Prostate gland (tissue), 2 donors: ENCODE data around the gene DGKB. TPM values are rescaled to one million over a fixed set of nuclear protein-coding genes. Genes with fewer than 3 reads are reported as not detected.

ENCODE experiments used
- DNase-seq: peaks from one replicate; pipeline ENCODE4 v3.0.0-alpha.2; 2019; ENCODE audit warnings: low spot score
- H3K27ac ChIP-seq, 2 donors: fragments of 200-600 bp; sonication (generic); 2 replicates each; pipeline ENCODE4 v1.5.1; 2017 to 2019
- H3K27me3 ChIP-seq: fragments of 200-600 bp; sonication (generic); replicated peaks from 2 replicates; pipeline ENCODE4 v1.5.1; 2019; ENCODE audit not compliant: insufficient read depth
- H3K36me3 ChIP-seq, 2 donors: fragments of 200-600 bp; sonication (generic); 1 replicate in 1 of 2; 2 replicates in 1 of 2; pipeline versions ENCODE4 v1.5.1 to v1.8.1; 2017 to 2019
- H3K4me1 ChIP-seq: fragments of 200-600 bp; sonication (generic); replicated peaks from 2 replicates; pipeline ENCODE4 v1.5.1; 2019
- H3K4me3 ChIP-seq, 2 donors: fragments of 200-600 bp; sonication (generic); 2 replicates each; pipeline ENCODE4 v1.5.1; 2017 to 2019
- H3K9me3 ChIP-seq: fragments of 200-600 bp; sonication (generic); 2 replicates; pipeline ENCODE4 v1.5.1; 2017
- POLR2A ChIP-seq: fragments of 450-650 bp; IDR thresholded peaks from one replicate; pipeline ENCODE4 v1.6.1; 2016; ENCODE audit warnings: antibody characterized with exemption, mild to moderate bottlenecking
- POLR2AphosphoS5 ChIP-seq: sonication (generic); formaldehyde crosslinking; IDR thresholded peaks from one replicate; pipeline ENCODE4 v1.6.1; 2017; ENCODE audit warnings: antibody characterized with exemption
- WGBS: methylation state at CpG from one replicate; pipeline ENCODE4 v1.1.5; 2018; 5-methylcytosine and 5-hydroxymethylcytosine counted together
- intact Hi-C: fragments of 100-400 bp; cut with DNase I; formaldehyde crosslinking; loops from one replicate; pipeline ENCODE4 v1.14.2; 2022
- total RNA-seq, 2 donors: library from RNA; depleted of rRNA; stranded (reverse); fragments of >200 nt; gene quantifications; one replicate each; pipeline ENCODE4 v1.1.0, GENCODE V29; 2016
- TF ChIP-seq, protein P1 (sequence below), 4 experiments: fragments of 200-600 bp in 2 of 4; fragments of 450-650 bp in 2 of 4; sonication (generic) in 2 of 4; IDR thresholded peaks; 1 replicate in 3 of 4; 2 replicates in 1 of 4; pipeline ENCODE4 v1.5.1; 2016 to 2019; ENCODE audit warnings: antibody characterized with exemption in 4 of 4, mild to moderate bottlenecking in 2 of 4, moderate library complexity in 2 of 4

The DGKB gene
- total RNA-seq, 2 donors from 2014 or later: 0.45 TPM; not detected in 1

DNA sequence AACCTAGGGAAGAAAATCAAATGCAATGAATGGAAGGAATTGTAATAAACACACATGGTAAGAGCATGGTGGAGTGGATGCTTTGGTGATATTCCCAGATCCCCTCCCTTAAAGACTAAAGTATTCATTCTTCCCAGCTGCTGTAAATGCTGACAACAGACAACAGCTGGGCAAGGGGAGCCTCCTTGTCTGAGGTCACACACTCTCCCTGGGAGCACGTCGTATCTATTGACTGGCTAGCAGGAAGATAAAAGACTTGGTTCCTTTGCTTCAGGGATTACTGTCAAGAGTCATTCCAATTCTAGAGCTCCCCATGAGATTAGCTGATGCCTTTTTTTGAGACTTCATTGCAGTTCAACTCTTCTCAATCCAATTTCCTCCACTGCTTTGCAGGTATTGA lies 469.6 kb downstream of the DGKB start:
- Histone ChIP-seq H3K36me3 (no peaks in the 10 kb centered on the region), H3K4me1 (no peaks in the 10 kb centered on the region), H3K27ac (no peak overlapping the region), H3K4me3 (no peak overlapping the region), H3K9me3 (no peaks in the 10 kb centered on the region), H3K27me3 (no peaks in the 10 kb centered on the region)
- no peak for DNase-seq
- TF ChIP-seq, protein P1, sequence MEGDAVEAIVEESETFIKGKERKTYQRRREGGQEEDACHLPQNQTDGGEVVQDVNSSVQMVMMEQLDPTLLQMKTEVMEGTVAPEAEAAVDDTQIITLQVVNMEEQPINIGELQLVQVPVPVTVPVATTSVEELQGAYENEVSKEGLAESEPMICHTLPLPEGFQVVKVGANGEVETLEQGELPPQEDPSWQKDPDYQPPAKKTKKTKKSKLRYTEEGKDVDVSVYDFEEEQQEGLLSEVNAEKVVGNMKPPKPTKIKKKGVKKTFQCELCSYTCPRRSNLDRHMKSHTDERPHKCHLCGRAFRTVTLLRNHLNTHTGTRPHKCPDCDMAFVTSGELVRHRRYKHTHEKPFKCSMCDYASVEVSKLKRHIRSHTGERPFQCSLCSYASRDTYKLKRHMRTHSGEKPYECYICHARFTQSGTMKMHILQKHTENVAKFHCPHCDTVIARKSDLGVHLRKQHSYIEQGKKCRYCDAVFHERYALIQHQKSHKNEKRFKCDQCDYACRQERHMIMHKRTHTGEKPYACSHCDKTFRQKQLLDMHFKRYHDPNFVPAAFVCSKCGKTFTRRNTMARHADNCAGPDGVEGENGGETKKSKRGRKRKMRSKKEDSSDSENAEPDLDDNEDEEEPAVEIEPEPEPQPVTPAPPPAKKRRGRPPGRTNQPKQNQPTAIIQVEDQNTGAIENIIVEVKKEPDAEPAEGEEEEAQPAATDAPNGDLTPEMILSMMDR (IDR thresholded peaks at IDR 0.05): no peak
- no peak for TF ChIP-seq POLR2AphosphoS5
- no peak for TF ChIP-seq POLR2A
- intact Hi-C loops: no loop called here
- WGBS: 84% methylated on average over 2 of the region's 2 CpGs

DNA sequence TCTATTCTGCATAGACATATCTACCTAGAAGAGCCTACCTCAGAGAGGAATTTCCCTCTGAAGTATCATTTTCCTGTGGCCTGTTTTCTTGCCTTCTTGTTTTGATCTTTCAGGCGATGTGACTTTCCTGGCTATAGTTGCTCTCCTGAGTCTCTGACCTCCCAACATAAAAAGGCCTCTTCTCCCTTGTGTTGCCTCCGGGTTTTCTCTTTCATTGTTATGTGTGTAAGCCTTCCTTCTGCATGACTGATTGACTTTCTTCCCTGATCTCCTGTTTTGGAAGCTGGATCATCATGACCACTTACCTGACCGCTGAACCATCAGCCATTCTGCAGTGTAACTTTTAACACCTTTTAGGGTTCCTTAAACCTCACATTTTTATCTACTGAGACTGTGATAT lies 471.6 kb downstream of the DGKB start:
- TF ChIP-seq, protein P1 (IDR thresholded peaks at IDR 0.05): no peak
- TF ChIP-seq POLR2A: no peak
- Histone ChIP-seq H3K36me3 (no peaks in the 10 kb centered on the region), H3K4me3 (no peak overlapping the region), H3K9me3 (no peaks in the 10 kb centered on the region), H3K4me1 (no peaks in the 10 kb centered on the region), H3K27ac (no peak overlapping the region), H3K27me3 (no peaks in the 10 kb centered on the region)
- WGBS: 84% methylated on average over 3 of the region's 3 CpGs
- intact Hi-C loops: no loop called here
- DNase-seq: no peak

DNA sequence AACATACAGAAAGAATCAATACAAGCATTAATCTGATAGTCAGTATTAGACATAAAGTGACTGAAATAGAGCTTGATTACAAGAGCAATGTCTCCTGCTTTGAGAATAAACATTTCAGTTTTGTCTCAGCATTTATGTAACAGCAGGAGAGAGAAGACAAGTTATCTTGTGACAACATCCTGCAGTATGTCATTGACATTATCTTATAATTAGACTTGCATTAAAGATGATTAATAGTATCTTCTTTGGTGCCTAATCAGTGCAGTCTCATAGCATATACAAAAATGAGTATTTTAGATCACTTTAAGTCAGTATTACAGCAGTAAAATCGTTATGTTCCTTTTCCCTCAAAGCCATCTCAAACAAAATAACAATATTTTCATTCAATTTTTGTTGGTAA lies 477.0 kb downstream of the DGKB start:
- H3K4me3 ChIP-seq: no peak overlapping the region
- TF ChIP-seq, protein P1 (IDR thresholded peaks at IDR 0.05): no peak
- TF ChIP-seq POLR2A: no peak
- no peak for TF ChIP-seq POLR2AphosphoS5
- no peak overlapping the region for H3K27ac ChIP-seq
- no peak for DNase-seq
- intact Hi-C loops: no loop called here
- no peaks in the 10 kb centered on the region for H3K4me1 ChIP-seq
- WGBS: 83% methylated on average over 1 of the region's 1 CpG
- H3K36me3 ChIP-seq: no peaks in the 10 kb centered on the region
- no peaks in the 10 kb centered on the region for H3K9me3 ChIP-seq
- H3K27me3 ChIP-seq: no peaks in the 10 kb centered on the region

DNA sequence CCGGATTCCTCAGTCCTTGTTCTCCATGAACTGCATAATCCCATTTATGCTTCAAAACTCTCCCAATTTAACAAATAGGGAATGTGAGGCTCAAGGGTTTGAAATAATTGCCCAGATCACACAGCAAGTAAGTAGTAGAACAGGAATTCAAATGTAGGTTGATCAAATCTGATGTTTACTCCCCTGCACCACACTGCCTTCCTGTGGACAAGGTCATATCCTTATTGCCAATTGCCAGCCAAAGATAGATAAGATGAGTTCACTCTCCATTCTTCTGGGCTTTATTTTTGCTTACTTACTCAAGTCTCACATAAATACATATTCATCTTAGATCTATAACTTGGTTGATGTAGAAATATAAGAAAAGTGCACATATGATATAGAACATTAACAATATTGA lies 477.9 kb downstream of the DGKB start:
- intact Hi-C loops: no loop called here
- no peak overlapping the region for H3K27ac ChIP-seq
- no peak overlapping the region for H3K4me3 ChIP-seq
- TF ChIP-seq, protein P1 (IDR thresholded peaks at IDR 0.05): no peak
- TF ChIP-seq POLR2AphosphoS5 (no peak), POLR2A (no peak)
- H3K4me1 ChIP-seq: no peaks in the 10 kb centered on the region
- no peaks in the 10 kb centered on the region for H3K36me3 ChIP-seq
- H3K27me3 ChIP-seq: no peaks in the 10 kb centered on the region
- WGBS: 98% methylated on average over 1 of the region's 1 CpG
- no peak for DNase-seq
- H3K9me3 ChIP-seq: no peaks in the 10 kb centered on the region

DNA sequence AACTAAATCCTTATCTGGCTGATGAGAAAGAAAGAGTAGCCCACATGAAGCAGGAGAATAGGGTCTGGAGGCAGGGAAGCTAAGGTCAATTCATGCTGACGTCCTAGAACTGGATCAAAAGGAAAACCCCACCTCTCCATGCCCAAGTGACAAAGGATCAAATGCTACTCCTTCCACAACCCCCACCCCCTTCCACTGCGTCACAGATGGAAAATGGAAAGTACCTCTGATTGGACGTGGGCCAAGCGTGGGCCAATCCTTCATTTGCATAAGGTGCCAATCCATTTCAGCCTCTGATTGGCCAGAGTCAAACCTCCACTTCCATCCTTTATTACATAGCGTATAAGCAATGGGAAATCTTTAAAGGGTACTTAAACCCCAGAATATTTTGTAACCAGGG lies 481.8 kb downstream of the DGKB start:
- no peak overlapping the region for H3K4me3 ChIP-seq
- 78% methylated on average over 5 of the region's 5 CpGs for WGBS
- DNase-seq: no peak
- intact Hi-C loops: no loop called here
- no peaks in the 10 kb centered on the region for H3K4me1 ChIP-seq
- no peak overlapping the region for H3K27ac ChIP-seq
- no peaks in the 10 kb centered on the region for H3K36me3 ChIP-seq
- H3K9me3 ChIP-seq: no peaks in the 10 kb centered on the region
- H3K27me3 ChIP-seq: no peaks in the 10 kb centered on the region
- TF ChIP-seq POLR2A (no peak), POLR2AphosphoS5 (no peak)
- TF ChIP-seq, protein P1 (IDR thresholded peaks at IDR 0.05): no peak
